Neuronal stem cell (in vitro differentiated cells): Measurements from ENCODE around the gene TBC1D19.
"Not testable (repeated sequence)": the region's sequence is repeated elsewhere in the genome, so short reads cannot be mapped to it uniquely, and the experiment has no call there.

Experiments
- DNase-seq: peaks from one replicate; pipeline ENCODE4 v3.0.0-alpha.2; 2013; ENCODE audit warnings: low spot score
- H2AFZ ChIP-seq: one replicate; pipeline ENCODE4 v1.6.1; 2013; ENCODE audit warnings: mild to moderate bottlenecking, low read length, inconsistent platforms
- H2AK5ac ChIP-seq: 2 replicates; pipeline ENCODE4 v1.6.1; 2013; ENCODE audit warnings: low read depth, mild to moderate bottlenecking, inconsistent platforms, low read length, moderate library complexity, mixed read lengths
- H2BK120ac ChIP-seq: 2 replicates; pipeline ENCODE4 v1.6.1; 2013; ENCODE audit warnings: low read depth, mild to moderate bottlenecking, inconsistent platforms, low read length, moderate library complexity, mixed read lengths
- H2BK12ac ChIP-seq: one replicate; pipeline ENCODE4 v1.6.1; 2013; ENCODE audit warnings: low read length, inconsistent platforms
- H2BK15ac ChIP-seq: 2 replicates; pipeline ENCODE4 v1.6.1; 2013; ENCODE audit warnings: mild to moderate bottlenecking, low read length, inconsistent platforms, mixed read lengths
- H2BK5ac ChIP-seq: one replicate; pipeline ENCODE4 v1.6.1; 2013; ENCODE audit warnings: inconsistent platforms, mild to moderate bottlenecking, low read length, moderate library complexity
- H3K14ac ChIP-seq: one replicate; pipeline ENCODE4 v1.6.1; 2013; ENCODE audit warnings: low read length, inconsistent platforms
- H3K18ac ChIP-seq: 2 replicates; pipeline ENCODE4 v1.6.1; 2013; ENCODE audit warnings: low read length, inconsistent platforms
- H3K23ac ChIP-seq: 2 replicates; pipeline ENCODE4 v1.6.1; 2013; ENCODE audit warnings: low read depth, mild to moderate bottlenecking, mixed read lengths, low read length, inconsistent platforms; ENCODE audit not compliant: poor library complexity
- H3K27ac ChIP-seq: replicated peaks from 3 replicates; pipeline ENCODE4 v1.5.1; 2013; ENCODE audit warnings: low read length, inconsistent platforms
- H3K27me3 ChIP-seq, 3 experiments: 2 replicates each; pipeline ENCODE4 v1.6.1; 2013; ENCODE audit warnings: low read length in 3 of 3, mild to moderate bottlenecking in 2 of 3, inconsistent platforms in 1 of 3, low read depth in 1 of 3, mixed read lengths in 1 of 3, moderate library complexity in 1 of 3; ENCODE audit not compliant: control insufficient read depth in 3 of 3, insufficient read depth in 3 of 3
- H3K36me3 ChIP-seq, 2 donors: replicated peaks in 1 of 2; 2 replicates each; pipeline ENCODE4 v1.6.1; 2013; ENCODE audit warnings: low read length in 2 of 2; ENCODE audit not compliant: control insufficient read depth in 2 of 2, insufficient read depth in 2 of 2
- H3K4ac ChIP-seq: 2 replicates; pipeline ENCODE4 v1.6.1; 2013; ENCODE audit warnings: inconsistent platforms, mild to moderate bottlenecking, low read length, moderate library complexity
- H3K4me1 ChIP-seq, 2 donors: 1 replicate in 1 of 2; 2 replicates in 1 of 2; pipeline ENCODE4 v1.6.1; 2013; ENCODE audit warnings: low read length in 2 of 2, low read depth in 1 of 2; ENCODE audit not compliant: control insufficient read depth in 2 of 2, insufficient read depth in 1 of 2
- H3K4me2 ChIP-seq: one replicate; pipeline ENCODE4 v1.6.1; 2013; ENCODE audit warnings: mild to moderate bottlenecking, low read length, inconsistent platforms; ENCODE audit not compliant: insufficient read depth, poor library complexity, severe bottlenecking
- H3K4me3 ChIP-seq, 2 donors: 2 replicates each; pipeline ENCODE4 v1.5.1; 2013; ENCODE audit warnings: low read length in 2 of 2, mild to moderate bottlenecking in 2 of 2, inconsistent platforms in 1 of 2, moderate library complexity in 1 of 2
- H3K79me1 ChIP-seq: one replicate; pipeline ENCODE4 v1.6.1; 2013; ENCODE audit warnings: low read depth, mild to moderate bottlenecking, inconsistent platforms, low read length, moderate library complexity
- H3K9ac ChIP-seq: one replicate; pipeline ENCODE4 v1.6.1; 2013; ENCODE audit warnings: mild to moderate bottlenecking, low read depth, low read length, inconsistent platforms; ENCODE audit not compliant: poor library complexity
- H3K9me3 ChIP-seq, 2 donors: replicated peaks in 1 of 2; 2 replicates each; pipeline versions ENCODE3 to v1.6.1; 2013; ENCODE audit warnings: low read length in 2 of 2, mild to moderate bottlenecking in 2 of 2, inconsistent platforms in 1 of 2, low read depth in 1 of 2, mixed read lengths in 1 of 2, moderate library complexity in 1 of 2; ENCODE audit not compliant: control insufficient read depth in 2 of 2, insufficient read depth in 1 of 2
- H4K8ac ChIP-seq: one replicate; pipeline ENCODE4 v1.6.1; 2013; ENCODE audit warnings: low read depth, mild to moderate bottlenecking, inconsistent platforms, low read length, moderate library complexity
- H4K91ac ChIP-seq: one replicate; pipeline ENCODE4 v1.6.1; 2013; ENCODE audit warnings: low read length, low read depth, mild to moderate bottlenecking, inconsistent platforms; ENCODE audit not compliant: poor library complexity
- WGBS, 2 donors: extraction: QIAGEN DNeasy Blood & Tissue Kit; methylation state at CpG; one replicate each; pipeline ENCODE4 v1.1.7; 2013; ENCODE audit warnings: missing lambda C conversion rate in 2 of 2, mixed read lengths in 1 of 2; ENCODE audit not compliant: insufficient read length in 2 of 2, insufficient replicate concordance in 1 of 2; ENCODE audit errors: extremely low coverage in 2 of 2; 5-methylcytosine and 5-hydroxymethylcytosine counted together

TBC1D19 gene

DNA sequence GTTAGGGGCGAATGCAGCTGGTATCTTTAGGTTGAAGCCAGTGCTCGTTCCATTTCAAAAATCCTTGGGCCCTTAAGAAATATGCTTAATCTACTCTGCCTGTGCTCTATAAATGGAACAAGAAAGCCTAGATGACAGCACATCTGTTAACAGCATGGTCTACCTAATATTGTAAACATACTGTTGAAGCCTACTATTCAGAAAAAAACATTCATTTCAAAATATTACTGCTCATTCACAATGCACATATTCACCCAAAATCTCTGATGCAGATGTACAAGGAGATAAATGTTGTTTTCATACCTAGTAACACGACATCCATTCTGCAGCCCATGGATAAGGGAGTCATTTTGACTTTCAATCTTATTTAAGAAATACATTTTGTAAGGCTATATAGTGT lies 106.6 kb downstream of the TBC1D19 start:
- H3K9ac ChIP-seq, result no peak overlapping the region
- H2BK12ac ChIP-seq, result no peak overlapping the region
- no peak overlapping the region for H4K8ac ChIP-seq
- H3K27ac ChIP-seq, result no peak overlapping the region
- WGBS, 2 donors, result no CpG with 5 or more reads among the region's 3 CpGs
- no peak overlapping the region for H2BK15ac ChIP-seq
- no peaks in the 10 kb centered on the region for H3K27me3 ChIP-seq
- no peak overlapping the region for H4K91ac ChIP-seq
- no peak overlapping the region for H3K4me3 ChIP-seq
- H3K23ac ChIP-seq, result no peak overlapping the region
- no peak overlapping the region for H2AK5ac ChIP-seq
- no peak overlapping the region for H3K4ac ChIP-seq
- H2AFZ ChIP-seq, result no peak overlapping the region
- no peak overlapping the region for H3K4me2 ChIP-seq
- H3K18ac ChIP-seq, result no peak overlapping the region
- no peak overlapping the region for H2BK120ac ChIP-seq
- H3K79me1 ChIP-seq, result no peaks in the 10 kb centered on the region
- H3K4me1 ChIP-seq, result no peaks in the 10 kb centered on the region
- DNase-seq, result no peak
- no peak overlapping the region for H2BK5ac ChIP-seq
- no peaks in the 10 kb centered on the region for H3K36me3 ChIP-seq
- no peak overlapping the region for H3K14ac ChIP-seq
- H3K9me3 ChIP-seq, result peaks cover 0 to 13% of the 10 kb centered on the region in 2 donors

DNA sequence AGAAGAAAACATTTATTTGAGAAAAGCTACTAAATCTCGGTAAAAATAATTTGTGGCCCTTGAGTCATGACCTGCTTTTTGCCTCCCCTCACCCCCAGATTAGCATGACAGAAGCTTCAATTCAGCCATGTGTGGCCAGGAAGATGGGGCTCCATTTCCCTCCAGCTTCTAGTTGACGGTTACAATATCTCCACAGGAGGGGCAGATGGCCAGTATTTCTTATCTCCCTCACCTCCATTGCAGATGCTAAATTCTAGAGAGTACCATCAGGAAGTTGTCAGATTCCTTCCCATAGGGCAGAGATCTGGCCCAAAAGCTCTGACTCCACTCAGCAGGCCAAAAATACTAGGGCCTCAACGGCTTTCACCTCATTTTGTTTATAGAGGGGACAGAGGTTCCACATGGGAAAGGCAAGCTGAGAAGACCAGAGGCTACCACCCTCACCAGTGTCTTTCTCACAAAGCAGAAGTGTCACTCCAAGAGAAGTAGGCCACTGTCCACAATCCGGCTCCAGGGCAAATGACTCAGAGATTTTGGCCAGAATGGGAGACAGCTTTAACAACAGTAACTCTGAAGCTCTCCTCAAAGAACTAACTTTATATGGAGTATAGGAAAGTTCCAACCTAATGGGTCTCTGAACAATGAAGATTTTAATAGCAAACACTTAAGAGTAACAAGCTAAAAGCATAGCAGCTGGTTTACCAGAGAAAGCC lies 108.3 kb downstream of the TBC1D19 start:
- H2BK15ac ChIP-seq, result no peak overlapping the region
- no peak overlapping the region for H3K9ac ChIP-seq
- H4K91ac ChIP-seq, result no peak overlapping the region
- no peak overlapping the region for H3K4ac ChIP-seq
- H3K79me1 ChIP-seq, result no peaks in the 10 kb centered on the region
- H2AFZ ChIP-seq, result no peak overlapping the region
- no peak overlapping the region for H3K27ac ChIP-seq
- no peaks in the 10 kb centered on the region for H3K4me1 ChIP-seq
- H3K23ac ChIP-seq, result no peak overlapping the region
- H3K27me3 ChIP-seq, result no peaks in the 10 kb centered on the region
- H3K36me3 ChIP-seq, result no peaks in the 10 kb centered on the region
- H3K14ac ChIP-seq, result no peak overlapping the region
- no peak overlapping the region for H2AK5ac ChIP-seq
- no peak overlapping the region for H4K8ac ChIP-seq
- H3K9me3 ChIP-seq, result peaks cover 0 to 13% of the 10 kb centered on the region in 2 donors
- DNase-seq, result no peak
- no peak overlapping the region for H2BK12ac ChIP-seq
- H3K4me2 ChIP-seq, result no peak overlapping the region
- no peak overlapping the region for H2BK5ac ChIP-seq
- H2BK120ac ChIP-seq, result no peak overlapping the region
- no CpG with 5 or more reads among the region's 4 CpGs for WGBS, 2 donors
- H3K4me3 ChIP-seq, result no peak overlapping the region
- H3K18ac ChIP-seq, result no peak overlapping the region

DNA sequence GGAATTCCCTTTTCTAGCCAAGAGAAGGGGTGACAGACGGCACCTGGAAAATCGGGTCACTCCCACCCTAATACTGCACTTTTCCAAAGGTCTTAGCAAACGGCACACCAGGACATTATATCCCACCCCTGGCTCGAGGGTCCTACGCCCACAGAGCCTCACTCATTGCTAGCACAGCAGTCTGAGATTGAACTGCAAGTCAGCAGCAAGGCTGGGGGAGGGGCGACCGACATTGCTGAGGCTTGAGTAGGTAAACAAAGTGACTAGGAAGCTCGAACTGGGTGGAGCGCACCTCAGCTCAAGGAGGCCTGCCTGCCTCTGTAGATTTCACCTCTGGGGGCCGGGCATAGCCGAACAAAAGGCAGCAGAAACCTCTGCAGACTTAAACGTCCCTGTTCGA lies 110.2 kb downstream of the TBC1D19 start:
- H3K36me3 ChIP-seq, H3K4ac ChIP-seq, H3K23ac ChIP-seq, H3K4me3 ChIP-seq, H2BK120ac ChIP-seq, H3K27me3 ChIP-seq, H3K14ac ChIP-seq, H3K27ac ChIP-seq, H2AK5ac ChIP-seq, H4K8ac ChIP-seq, H2BK12ac ChIP-seq, H3K79me1 ChIP-seq, H4K91ac ChIP-seq, H3K18ac ChIP-seq, H3K4me2 ChIP-seq, H2BK15ac ChIP-seq, DNase-seq, H2AFZ ChIP-seq, H3K9ac ChIP-seq, H2BK5ac ChIP-seq, H3K4me1 ChIP-seq: not testable (repeated sequence)
- no CpG with 5 or more reads among the region's 13 CpGs for WGBS, 2 donors
- peaks cover 0 to 13% of the 10 kb centered on the region in 2 donors for H3K9me3 ChIP-seq

DNA sequence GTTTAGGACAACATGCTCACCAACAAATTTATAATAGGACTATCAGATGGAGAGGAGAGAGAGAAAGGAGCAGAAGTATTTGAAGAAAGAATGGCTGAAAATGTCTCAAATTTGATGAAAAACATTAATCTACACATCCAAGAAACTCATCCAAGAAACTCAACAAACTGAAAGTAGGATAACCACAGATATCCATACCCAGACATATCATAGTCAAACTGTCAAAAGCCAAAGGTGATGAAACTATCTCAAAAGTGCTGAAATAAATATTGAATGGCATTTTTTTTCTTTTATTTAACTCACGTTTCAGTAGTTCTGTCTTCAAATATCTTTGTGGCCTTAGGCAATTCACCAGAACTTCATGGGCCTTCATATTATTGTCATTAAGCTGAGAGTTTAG lies 116.2 kb downstream of the TBC1D19 start:
- no peak overlapping the region for H4K91ac ChIP-seq
- no peak overlapping the region for H2BK15ac ChIP-seq
- no CpG with 5 or more reads among the region's 1 CpG for WGBS, 2 donors
- H3K14ac ChIP-seq, result no peak overlapping the region
- DNase-seq, result no peak
- H3K79me1 ChIP-seq, result no peaks in the 10 kb centered on the region
- no peak overlapping the region for H3K18ac ChIP-seq
- H3K4me3 ChIP-seq, result no peak overlapping the region
- no peak overlapping the region for H3K4me2 ChIP-seq
- H3K9me3 ChIP-seq, result no peaks in the 10 kb centered on the region
- H3K27me3 ChIP-seq, result no peaks in the 10 kb centered on the region
- H3K4me1 ChIP-seq, result no peaks in the 10 kb centered on the region
- H2AFZ ChIP-seq, result no peak overlapping the region
- H3K4ac ChIP-seq, result no peak overlapping the region
- H3K27ac ChIP-seq, result no peak overlapping the region
- no peak overlapping the region for H2BK12ac ChIP-seq
- no peaks in the 10 kb centered on the region for H3K36me3 ChIP-seq
- H2AK5ac ChIP-seq, result no peak overlapping the region
- H2BK120ac ChIP-seq, result no peak overlapping the region
- H3K9ac ChIP-seq, result no peak overlapping the region
- H2BK5ac ChIP-seq, result no peak overlapping the region
- H3K23ac ChIP-seq, result no peak overlapping the region
- H4K8ac ChIP-seq, result no peak overlapping the region
